ENCODE measurements around the gene LGALS7B. TPM values are rescaled to one million over a fixed set of nuclear protein-coding genes. Genes with fewer than 3 reads are reported as not detected.
"Not testable (repeated sequence)": the region's sequence is repeated elsewhere in the genome, so short reads cannot be mapped to it uniquely, and the experiment has no call there.

LGALS7B gene
- total RNA-seq, 4 donors from 2014 or later = not detected

- no peak for DNase-seq
- H3K4me3 ChIP-seq = no peak overlapping the region
- H3K4me1 ChIP-seq = peaks cover 0 to 4% (median 0%) of the 10 kb centered on the region in 4 donors
- intact Hi-C loops (cut with DNase I; ENCODE audit: low total_unique reads) = no loop called here
- no peaks in the 10 kb centered on the region for H3K36me3 ChIP-seq
- 68 to 74% methylated on average over 6 to 7 of the region's 7 CpGs for WGBS, 2 donors (ENCODE audit: low coverage in 1 of 2)
- TF ChIP-seq POLR2A (IDR thresholded peaks at IDR 0.05) = no peak
- no peak for TF ChIP-seq EP300 (IDR thresholded peaks at IDR 0.05; ENCODE audit: low read depth)
- no peak for TF ChIP-seq CTCF (IDR thresholded peaks at IDR 0.05)
- no peak for TF ChIP-seq POLR2AphosphoS5 (IDR thresholded peaks at IDR 0.05)
- H3K27ac ChIP-seq = no peak overlapping the region
- no peaks in the 10 kb centered on the region for H3K9me3 ChIP-seq
- H3K27me3 ChIP-seq = peaks cover 8% of the 10 kb centered on the region
- in situ Hi-C loops (cut with MboI; ENCODE audit: low pct_ligation_motif_present in 1 of 4, low pct_unique_long_range_greater_than_20kb in 1 of 4, low sequenced_read_pairs in 3 of 4) = no loop called here
Observed at GRCh38 chr19:38781058-38781457, 7.9 kb upstream of the LGALS7B start.

GRCh38 chr19:38782212-38782611 lies 6.8 kb upstream of the LGALS7B start:
- H3K27me3 ChIP-seq; H3K9me3 ChIP-seq; H3K27ac ChIP-seq; in situ Hi-C loops (cut with MboI; ENCODE audit: low pct_ligation_motif_present in 1 of 4, low pct_unique_long_range_greater_than_20kb in 1 of 4, low sequenced_read_pairs in 3 of 4); H3K4me3 ChIP-seq; intact Hi-C loops (cut with DNase I; ENCODE audit: low total_unique reads); H3K4me1 ChIP-seq; DNase-seq; H3K36me3 ChIP-seq: not testable (repeated sequence)
- WGBS, 2 donors (ENCODE audit: low coverage in 1 of 2) = 82 to 85% methylated on average over 8 to 13 of the region's 13 CpGs

- H3K4me3 ChIP-seq = no peak overlapping the region
- in situ Hi-C loops (cut with MboI; ENCODE audit: low pct_ligation_motif_present in 1 of 4, low pct_unique_long_range_greater_than_20kb in 1 of 4, low sequenced_read_pairs in 3 of 4) (no loop called here), intact Hi-C loops (cut with DNase I; ENCODE audit: low total_unique reads) (no loop called here)
- peaks cover 0 to 4% (median 0%) of the 10 kb centered on the region in 4 donors for H3K4me1 ChIP-seq
- H3K27me3 ChIP-seq = peaks cover 8% of the 10 kb centered on the region
- 54 to 61% methylated on average over 3 of the region's 3 CpGs for WGBS, 2 donors (ENCODE audit: low coverage in 1 of 2)
- no peak for DNase-seq
- H3K9me3 ChIP-seq = no peaks in the 10 kb centered on the region
- no peak for TF ChIP-seq CTCF (IDR thresholded peaks at IDR 0.05)
- no peak for TF ChIP-seq EP300 (IDR thresholded peaks at IDR 0.05; ENCODE audit: low read depth)
- no peak for TF ChIP-seq POLR2A (IDR thresholded peaks at IDR 0.05)
- no peak for TF ChIP-seq POLR2AphosphoS5 (IDR thresholded peaks at IDR 0.05)
- no peaks in the 10 kb centered on the region for H3K36me3 ChIP-seq
- no peak overlapping the region for H3K27ac ChIP-seq
Observed at GRCh38 chr19:38784224-38784623, 4.8 kb upstream of the LGALS7B start.

- H3K27ac ChIP-seq = no peak overlapping the region
- no peak overlapping the region for H3K4me3 ChIP-seq
- DNase-seq = no peak
- peaks cover 5% of the 10 kb centered on the region for H3K27me3 ChIP-seq
- in situ Hi-C loops (cut with MboI; ENCODE audit: low pct_ligation_motif_present in 1 of 4, low pct_unique_long_range_greater_than_20kb in 1 of 4, low sequenced_read_pairs in 3 of 4) = no loop called here
- peaks cover 0 to 4% (median 0%) of the 10 kb centered on the region in 4 donors for H3K4me1 ChIP-seq
- TF ChIP-seq EP300 (IDR thresholded peaks at IDR 0.05; ENCODE audit: low read depth) (no peak), POLR2AphosphoS5 (IDR thresholded peaks at IDR 0.05) (no peak), CTCF (IDR thresholded peaks at IDR 0.05) (no peak), POLR2A (IDR thresholded peaks at IDR 0.05) (no peak)
- no peaks in the 10 kb centered on the region for H3K9me3 ChIP-seq
- 98 to 100% methylated on average over 1 to 7 of the region's 7 CpGs for WGBS, 2 donors (ENCODE audit: low coverage in 1 of 2)
- no peaks in the 10 kb centered on the region for H3K36me3 ChIP-seq
- intact Hi-C loops (cut with DNase I; ENCODE audit: low total_unique reads) = no loop called here
Observed at GRCh38 chr19:38785187-38785699, 3.8 kb upstream of the LGALS7B start.

- in situ Hi-C loops (cut with MboI; ENCODE audit: low pct_ligation_motif_present in 1 of 4, low pct_unique_long_range_greater_than_20kb in 1 of 4, low sequenced_read_pairs in 3 of 4); H3K27ac ChIP-seq; H3K36me3 ChIP-seq; H3K27me3 ChIP-seq; H3K4me1 ChIP-seq; intact Hi-C loops (cut with DNase I; ENCODE audit: low total_unique reads); H3K4me3 ChIP-seq; DNase-seq; H3K9me3 ChIP-seq: not testable (repeated sequence)
- 92 to 94% methylated on average over 3 of the region's 3 CpGs for WGBS, 2 donors (ENCODE audit: low coverage in 1 of 2)
Observed at GRCh38 chr19:38786061-38786460, 2.9 kb upstream of the LGALS7B start.
